Choroid plexus epithelial cell (primary cell): ENCODE measurements around the gene RPS6KB2.

Experiments
- DNase-seq: peaks from one replicate; pipeline ENCODE4 v3.0.0-alpha.2; 2010; ENCODE audit warnings: low read depth
- H3K4me3 ChIP-seq: 2 replicates; pipeline ENCODE4 v1.5.1; 2011; ENCODE audit warnings: low read depth, mild to moderate bottlenecking, control low read depth, low read length, moderate library complexity
- TF ChIP-seq, protein P1 (sequence below): conservative IDR thresholded peaks from 2 replicates; pipeline ENCODE4 v1.5.1; 2011; ENCODE audit warnings: low read depth, mild to moderate bottlenecking, control low read depth, inconsistent platforms, low read length, moderate library complexity

The RPS6KB2 gene

DNA sequence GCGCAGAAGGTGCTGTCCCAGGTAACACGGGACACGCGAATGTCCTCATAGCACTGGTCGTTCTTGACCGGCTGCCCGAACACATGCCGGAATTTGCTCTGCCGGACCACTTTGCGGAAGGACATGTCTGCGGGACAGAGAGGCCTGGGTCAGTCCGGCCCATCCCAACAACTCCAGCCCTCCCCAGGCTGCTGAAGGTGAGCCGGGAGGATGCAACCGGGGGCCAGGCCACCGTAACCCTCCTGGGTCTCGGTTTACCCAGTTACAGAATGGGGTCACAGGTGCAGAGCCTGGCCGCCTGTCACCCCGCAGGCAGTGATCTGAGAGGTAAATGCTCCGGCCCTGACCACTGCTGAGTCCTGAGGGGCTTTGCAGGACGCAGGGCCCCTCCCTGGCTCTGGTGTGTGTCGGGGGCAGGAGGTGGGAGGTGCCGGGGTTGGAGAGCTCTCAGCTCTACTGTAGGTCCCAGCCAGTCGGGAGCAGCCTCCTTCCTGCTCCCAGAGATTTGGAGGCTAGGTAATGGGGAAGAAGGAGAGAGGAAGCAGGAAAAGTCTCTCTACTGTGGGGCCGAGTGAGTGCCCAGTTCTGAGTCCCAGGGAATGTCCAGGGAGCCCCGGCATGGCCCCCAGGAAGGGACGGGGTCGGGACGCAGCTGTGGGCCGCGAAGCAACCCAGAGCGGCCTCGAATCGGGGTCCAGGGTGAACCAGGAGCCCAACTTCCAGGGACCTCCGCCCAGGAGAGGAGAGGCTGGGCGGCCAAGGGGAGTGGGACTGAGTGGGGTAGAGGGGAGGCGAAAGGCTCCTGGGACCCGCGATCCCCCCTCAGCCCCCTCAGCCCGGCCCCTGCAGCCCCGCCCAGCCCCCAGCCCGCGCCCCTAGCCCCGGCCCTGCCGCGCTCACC lies 14.5 kb downstream of the RPS6KB2 start:
- H3K4me3 ChIP-seq: peak overlapping the region; percentile 79

DNA sequence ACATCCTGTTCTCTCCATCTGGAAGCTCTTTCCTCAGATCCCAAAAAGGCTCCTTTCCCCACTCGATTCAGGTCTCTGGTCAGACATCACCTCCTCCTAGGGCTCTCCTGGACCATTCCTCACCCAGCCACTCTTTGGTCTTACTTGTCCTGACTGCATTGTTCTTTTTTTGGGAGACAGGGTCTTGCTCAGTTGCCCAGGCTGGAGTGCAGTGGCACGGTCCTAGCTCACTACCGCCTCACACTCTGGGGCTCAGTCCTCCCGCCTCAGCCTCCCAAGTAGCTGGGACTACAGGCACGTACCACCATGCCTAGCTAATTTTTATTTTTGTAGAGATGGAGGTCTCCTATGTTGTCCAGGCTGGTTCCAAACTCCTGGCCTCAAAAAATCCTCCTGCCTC lies 17.2 kb downstream of the RPS6KB2 start:
- no peak overlapping the region for H3K4me3 ChIP-seq
- TF ChIP-seq, protein P1, sequence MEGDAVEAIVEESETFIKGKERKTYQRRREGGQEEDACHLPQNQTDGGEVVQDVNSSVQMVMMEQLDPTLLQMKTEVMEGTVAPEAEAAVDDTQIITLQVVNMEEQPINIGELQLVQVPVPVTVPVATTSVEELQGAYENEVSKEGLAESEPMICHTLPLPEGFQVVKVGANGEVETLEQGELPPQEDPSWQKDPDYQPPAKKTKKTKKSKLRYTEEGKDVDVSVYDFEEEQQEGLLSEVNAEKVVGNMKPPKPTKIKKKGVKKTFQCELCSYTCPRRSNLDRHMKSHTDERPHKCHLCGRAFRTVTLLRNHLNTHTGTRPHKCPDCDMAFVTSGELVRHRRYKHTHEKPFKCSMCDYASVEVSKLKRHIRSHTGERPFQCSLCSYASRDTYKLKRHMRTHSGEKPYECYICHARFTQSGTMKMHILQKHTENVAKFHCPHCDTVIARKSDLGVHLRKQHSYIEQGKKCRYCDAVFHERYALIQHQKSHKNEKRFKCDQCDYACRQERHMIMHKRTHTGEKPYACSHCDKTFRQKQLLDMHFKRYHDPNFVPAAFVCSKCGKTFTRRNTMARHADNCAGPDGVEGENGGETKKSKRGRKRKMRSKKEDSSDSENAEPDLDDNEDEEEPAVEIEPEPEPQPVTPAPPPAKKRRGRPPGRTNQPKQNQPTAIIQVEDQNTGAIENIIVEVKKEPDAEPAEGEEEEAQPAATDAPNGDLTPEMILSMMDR: no peak
- no peak for DNase-seq

More for the DNA sequence above, 14.5 kb downstream of the RPS6KB2 start:
- no peak for DNase-seq
- TF ChIP-seq, protein P1: no peak

DNA sequence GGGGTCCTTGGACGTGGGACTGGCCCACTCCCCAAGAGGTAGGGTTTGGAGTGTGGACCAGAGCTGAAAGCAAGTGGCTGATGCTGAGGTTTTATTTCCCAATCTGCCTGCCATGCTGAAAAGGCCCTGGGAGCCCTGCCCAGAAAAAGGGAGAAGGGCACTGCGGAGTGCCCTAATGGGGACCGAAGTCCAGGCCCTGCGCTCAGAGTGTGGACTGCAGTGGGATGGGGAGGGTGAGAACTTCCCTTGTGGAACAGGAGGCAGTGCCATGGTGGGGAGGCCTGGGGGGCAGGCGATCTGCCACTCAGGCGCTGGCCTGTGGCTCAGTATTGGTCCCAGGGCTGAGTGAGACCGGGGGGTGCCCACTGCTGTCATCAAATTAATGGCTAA lies 19.9 kb downstream of the RPS6KB2 start:
- no peak overlapping the region for H3K4me3 ChIP-seq
- TF ChIP-seq, protein P1: no peak
- no peak for DNase-seq

DNA sequence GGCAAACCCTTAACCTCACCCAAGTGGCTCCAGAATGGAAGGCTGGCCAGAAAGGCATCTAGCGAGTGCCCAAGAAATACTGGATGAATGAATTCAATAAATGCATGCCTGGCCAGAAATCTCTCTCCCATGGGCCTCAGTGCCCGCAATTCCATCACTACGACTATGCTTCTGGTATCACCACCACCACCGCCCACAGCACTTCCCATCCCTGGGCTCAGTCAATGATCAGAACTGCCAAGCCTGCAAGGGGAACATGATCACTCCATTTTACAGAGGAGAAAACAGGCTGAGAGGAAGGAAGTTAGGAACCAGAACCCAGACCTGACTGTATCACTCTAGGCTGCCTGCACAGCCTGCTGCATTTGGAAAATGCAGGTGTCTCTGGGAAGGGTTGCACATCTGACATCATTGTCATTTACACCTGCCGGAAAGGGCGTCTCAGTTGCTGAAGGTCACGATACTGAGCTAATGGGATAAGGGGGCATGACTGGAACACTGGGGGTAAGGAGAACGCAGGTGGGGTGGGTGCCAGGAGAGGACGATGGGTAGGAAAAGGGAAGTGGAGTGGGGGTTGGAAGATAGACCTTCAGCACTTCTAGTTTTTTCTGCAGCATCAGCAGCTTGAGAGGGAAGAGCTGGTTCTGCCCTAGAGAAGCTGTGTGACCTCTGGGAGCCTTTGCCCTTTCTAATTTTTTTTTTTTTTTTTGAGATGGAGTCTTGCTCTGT lies 21.0 kb downstream of the RPS6KB2 start:
- H3K4me3 ChIP-seq: no peak overlapping the region
- DNase-seq: no peak
- TF ChIP-seq, protein P1: no peak

DNA sequence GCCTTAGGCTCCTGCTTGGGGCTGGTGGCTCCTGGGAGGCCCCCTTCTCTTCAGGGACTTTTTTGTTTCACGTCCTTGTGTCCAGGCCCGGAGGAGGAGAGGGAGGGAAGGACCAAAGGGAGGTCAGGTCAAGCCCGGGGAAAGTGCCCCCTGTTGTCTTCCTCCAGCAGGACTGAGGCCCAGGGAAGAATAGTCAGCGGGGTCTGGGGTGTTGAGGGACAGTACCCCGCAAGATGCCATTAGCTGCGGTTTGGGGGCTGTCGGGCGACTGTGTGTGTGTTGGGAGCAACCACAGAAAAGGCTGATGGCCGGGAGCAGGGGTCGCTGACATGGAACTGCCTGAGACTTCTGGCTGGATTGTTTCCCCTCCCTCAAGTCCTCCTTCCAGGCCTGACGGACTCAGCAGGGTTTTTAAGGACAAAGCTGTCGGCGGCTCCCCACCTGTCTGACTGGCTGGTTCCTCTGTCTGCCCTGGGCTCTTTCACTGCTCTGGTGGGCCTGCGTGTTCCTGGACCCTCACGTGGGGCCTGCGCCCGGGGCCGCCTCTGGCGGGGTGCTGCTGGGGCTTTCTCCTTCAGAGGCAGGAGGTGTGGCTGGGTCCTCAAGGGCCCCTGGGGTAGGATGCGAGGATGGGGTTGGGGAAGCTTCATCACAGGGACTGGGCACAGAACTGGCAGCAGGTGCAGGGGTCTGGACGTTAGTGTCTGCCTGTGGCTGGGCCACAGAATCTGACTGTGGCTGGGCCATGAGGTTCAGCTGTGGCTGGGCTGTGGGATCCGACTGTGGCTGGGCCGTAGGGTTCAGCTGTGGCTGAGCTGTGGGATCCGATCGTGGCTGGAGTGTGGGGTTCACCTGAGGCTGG lies 22.7 kb downstream of the RPS6KB2 start:
- TF ChIP-seq, protein P1: no peak
- DNase-seq: no peak
- no peak overlapping the region for H3K4me3 ChIP-seq

DNA sequence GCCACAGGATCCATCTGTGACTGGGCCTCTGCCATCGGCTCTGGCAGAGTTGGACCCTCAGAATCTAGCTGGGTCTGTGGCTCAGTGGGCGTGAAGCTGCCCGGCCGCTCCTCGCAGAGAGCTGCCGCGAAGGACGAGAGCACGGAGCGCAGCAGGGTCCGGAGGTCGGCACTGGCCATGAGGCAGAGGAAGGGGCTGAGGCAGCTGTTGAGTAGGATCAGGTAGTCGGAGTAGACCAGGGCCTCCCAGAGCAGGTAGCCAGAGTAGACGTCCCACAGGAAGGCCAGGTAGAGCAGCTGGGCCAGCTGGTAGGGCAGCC lies 23.3 kb downstream of the RPS6KB2 start:
- no peak overlapping the region for H3K4me3 ChIP-seq
- no peak for DNase-seq
- TF ChIP-seq, protein P1: no peak
